Stimulated activated CD4-positive, alpha-beta T cell treated with anti-CD3 and anti-CD28 coated beads, Interleukin-1b, Interleukin-23, amount 100 ng/mL, for 1 hour (primary cell): ENCODE results near the gene CRIM1.
"Not testable (repeated sequence)": the region's sequence is repeated elsewhere in the genome, so short reads cannot be mapped to it uniquely, and the experiment has no call there.

Source experiments
- DNase-seq, 2 donors: peaks; one replicate each; pipeline ENCODE4 v3.0.0-alpha.2; 2020; ENCODE audit warnings: low read depth in 2 of 2

Gene CRIM1

DNA sequence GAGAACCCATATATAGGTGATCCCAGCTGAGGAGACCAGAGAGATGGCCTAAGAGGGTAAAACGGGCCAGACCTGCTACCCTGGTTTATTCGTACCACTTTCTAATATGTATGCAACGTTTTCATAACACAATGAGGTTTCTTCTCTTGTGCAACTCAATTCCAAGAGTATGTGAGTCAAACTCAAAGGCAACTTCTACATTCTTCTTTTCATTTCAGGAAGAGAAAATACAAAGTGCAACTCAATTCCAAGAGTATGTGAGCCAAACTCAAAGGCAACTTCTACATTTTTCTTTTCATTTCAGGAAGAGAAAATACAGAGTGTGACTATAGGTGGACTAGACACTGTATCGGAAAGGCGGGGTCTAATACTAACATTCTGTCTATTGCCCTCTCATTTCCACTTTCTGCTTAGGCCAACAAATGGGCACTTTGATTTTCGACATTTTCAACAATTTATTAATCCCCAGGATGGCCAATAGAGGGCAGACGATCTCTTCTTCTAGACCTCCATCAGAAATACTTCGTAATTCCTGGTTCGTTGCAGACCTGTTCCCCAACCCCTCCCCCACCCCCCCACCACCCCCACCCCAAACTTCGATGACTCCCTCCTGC is 3.7 kb upstream of the CRIM1 start:
- no peak for DNase-seq

- DNase-seq, result no peak
These were observed 2.9 kb upstream of the CRIM1 start for GRCh38 chr2:36352701-36353100.

GRCh38 chr2:36354811-36355150 is 797 bp upstream of the CRIM1 start:
- no peak for DNase-seq

- DNase-seq, result no peak
These were observed 316 bp downstream of the CRIM1 start for GRCh38 chr2:36355890-36356297.

DNA sequence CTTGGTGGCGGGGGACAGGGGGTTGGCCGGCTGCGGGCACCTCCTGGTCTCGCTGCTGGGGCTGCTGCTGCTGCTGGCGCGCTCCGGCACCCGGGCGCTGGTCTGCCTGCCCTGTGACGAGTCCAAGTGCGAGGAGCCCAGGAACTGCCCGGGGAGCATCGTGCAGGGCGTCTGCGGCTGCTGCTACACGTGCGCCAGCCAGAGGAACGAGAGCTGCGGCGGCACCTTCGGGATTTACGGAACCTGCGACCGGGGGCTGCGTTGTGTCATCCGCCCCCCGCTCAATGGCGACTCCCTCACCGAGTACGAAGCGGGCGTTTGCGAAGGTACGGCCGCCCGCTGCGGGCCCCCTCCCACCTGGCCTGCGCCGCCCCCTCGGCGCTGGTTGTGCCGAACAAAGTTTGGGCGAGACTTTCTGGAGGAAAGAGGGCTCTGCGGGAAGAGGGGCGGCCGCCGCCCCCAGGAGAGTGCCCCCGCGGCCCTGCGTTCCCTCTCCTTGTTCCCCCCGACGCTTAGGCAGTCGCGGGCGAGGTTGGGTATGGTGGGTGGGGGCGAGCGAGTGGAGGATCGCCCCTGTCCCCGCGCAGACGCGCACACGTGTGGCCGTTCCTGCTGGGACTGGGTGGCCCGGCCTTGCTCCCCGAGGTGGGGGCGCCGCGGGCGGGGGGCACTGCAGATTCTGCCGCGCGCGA is 866 bp downstream of the CRIM1 start:
- peak in 1 of 2 donors; percentile 7 for DNase-seq

GRCh38 chr2:36356990-36357846 is 1.6 kb downstream of the CRIM1 start:
- no peak for DNase-seq

DNA sequence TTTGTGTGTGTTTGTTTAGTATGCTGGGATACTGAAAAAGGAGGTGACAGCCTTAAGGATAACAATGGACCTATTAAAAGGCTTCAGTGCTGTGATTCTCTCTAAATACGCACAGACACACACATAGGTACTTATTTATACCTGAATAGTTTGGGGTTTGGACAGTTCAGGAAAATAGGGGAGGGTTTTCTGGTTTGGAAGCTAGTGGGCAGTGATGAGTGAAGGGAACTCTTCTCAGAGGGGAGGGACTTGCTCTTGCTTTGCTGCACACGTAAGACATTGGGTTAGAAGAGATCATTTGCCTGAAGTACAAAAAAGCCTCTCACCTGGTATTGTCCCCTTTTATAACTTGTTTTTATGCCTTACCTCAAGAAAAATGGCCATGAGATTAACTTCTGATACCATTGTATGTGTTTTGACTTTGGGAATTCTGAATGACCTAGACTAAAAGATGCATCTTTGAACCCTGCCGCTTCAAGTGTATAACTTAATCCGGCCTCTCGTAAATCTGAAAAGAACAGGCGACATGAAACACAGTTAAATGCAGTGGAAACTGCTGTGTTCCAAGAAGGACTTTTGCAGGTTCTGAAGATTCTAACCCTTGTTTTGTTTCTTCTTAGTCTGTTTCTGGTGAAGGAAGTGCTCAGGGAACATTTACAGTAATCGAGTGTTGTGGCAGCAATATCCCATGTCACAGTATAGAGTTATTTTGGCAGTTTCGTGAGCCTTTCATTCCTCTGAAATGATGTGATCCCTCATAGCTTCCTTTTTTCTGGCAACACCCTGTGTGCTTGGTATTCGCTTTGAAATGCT is 2.5 kb downstream of the CRIM1 start:
- no peak for DNase-seq

- no peak for DNase-seq
These were observed 3.5 kb downstream of the CRIM1 start for GRCh38 chr2:36359067-36359466.

DNA sequence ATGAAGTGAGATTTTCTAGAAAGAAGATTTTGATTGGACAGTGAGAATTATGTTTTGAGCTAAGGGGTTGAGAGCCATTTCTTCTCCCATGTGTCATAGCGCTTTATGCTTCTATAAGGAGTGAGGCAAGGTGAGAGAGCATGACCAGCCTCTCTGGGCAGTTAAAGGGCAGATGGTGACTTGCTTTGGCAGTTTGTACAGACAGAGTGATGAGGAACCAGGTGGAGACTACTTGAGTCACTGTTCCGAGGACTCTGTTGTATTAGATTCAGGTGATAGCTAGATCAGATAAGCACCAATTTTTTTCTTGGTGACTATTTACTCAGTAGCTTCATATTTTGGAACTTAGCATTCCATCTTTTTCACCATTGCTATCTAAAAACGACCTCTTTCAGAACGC is 4.5 kb downstream of the CRIM1 start:
- DNase-seq, result no peak

DNA sequence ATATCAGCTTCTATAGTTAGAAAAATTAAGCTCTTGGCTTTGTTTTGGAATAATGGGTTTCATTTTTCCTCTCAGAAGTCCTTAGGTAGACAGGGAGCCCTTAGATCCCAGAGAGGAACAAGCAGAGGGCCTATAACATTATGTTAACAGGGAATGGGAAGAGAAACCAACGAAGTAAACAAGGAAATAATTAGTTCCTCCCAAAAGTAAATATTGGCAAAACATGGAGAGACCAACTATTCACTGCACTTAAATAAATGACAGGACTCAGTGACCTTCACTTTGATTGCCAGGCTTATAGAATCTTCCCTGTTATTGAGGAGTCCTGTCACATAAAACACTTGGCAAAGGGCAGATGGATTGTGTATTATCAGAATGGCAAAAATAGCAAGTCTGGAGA is 5.3 kb downstream of the CRIM1 start:
- DNase-seq, result no peak

- no peak for DNase-seq
These were observed 5.8 kb downstream of the CRIM1 start for GRCh38 chr2:36361396-36361795.

DNA sequence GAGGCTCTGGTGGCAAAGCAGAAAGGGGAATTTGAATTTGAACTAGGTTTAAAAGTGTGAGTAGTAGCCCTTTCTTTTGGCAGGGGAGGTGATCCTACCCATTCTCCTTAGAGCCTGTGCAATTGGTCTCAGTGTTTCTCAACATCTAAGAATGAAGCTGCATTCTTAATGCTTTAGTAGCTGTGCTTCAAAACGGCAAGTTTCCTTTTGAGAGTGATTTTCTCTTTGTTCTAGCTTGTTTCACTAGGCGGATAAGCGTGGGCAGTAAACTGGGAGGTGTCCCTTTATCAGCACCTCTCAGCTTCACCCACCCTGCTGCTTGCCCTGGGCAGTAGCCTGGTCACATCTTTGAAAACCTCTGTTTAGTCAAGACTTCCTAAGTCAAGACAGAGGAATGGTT is 6.7 kb downstream of the CRIM1 start:
- DNase-seq, result no peak

GRCh38 chr2:36363085-36363484 is 7.5 kb downstream of the CRIM1 start:
- DNase-seq, result not testable (repeated sequence)

GRCh38 chr2:36366491-36367120 is 11.0 kb downstream of the CRIM1 start:
- DNase-seq, result no peak

DNA sequence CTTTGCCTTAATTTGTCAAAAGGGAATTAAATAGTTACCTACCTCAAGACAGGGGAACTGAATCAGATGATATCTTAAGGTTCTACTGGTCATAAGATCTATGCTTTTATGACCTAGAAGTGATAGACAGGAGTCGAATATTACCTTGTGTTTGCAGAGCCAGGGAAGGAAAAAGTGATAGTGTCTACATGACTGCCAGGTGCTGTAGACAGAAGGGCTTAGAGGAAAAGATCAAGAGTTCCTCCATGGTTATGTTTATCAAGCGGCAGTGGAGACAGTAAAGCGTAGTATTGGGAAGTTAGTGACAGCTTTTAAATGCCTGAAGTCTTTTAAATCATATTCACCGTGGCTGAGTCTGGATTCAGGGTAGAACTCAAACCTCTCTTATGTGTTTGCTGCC is 11.9 kb downstream of the CRIM1 start:
- DNase-seq, result no peak

GRCh38 chr2:36367895-36368353 is 12.3 kb downstream of the CRIM1 start:
- DNase-seq, result no peak

GRCh38 chr2:36368438-36368837 is 12.9 kb downstream of the CRIM1 start:
- no peak for DNase-seq

GRCh38 chr2:36369163-36369562 is 13.6 kb downstream of the CRIM1 start:
- no peak for DNase-seq

GRCh38 chr2:36369716-36370115 is 14.1 kb downstream of the CRIM1 start:
- no peak for DNase-seq

- no peak for DNase-seq
These were observed 14.7 kb downstream of the CRIM1 start for GRCh38 chr2:36370281-36370680.

DNA sequence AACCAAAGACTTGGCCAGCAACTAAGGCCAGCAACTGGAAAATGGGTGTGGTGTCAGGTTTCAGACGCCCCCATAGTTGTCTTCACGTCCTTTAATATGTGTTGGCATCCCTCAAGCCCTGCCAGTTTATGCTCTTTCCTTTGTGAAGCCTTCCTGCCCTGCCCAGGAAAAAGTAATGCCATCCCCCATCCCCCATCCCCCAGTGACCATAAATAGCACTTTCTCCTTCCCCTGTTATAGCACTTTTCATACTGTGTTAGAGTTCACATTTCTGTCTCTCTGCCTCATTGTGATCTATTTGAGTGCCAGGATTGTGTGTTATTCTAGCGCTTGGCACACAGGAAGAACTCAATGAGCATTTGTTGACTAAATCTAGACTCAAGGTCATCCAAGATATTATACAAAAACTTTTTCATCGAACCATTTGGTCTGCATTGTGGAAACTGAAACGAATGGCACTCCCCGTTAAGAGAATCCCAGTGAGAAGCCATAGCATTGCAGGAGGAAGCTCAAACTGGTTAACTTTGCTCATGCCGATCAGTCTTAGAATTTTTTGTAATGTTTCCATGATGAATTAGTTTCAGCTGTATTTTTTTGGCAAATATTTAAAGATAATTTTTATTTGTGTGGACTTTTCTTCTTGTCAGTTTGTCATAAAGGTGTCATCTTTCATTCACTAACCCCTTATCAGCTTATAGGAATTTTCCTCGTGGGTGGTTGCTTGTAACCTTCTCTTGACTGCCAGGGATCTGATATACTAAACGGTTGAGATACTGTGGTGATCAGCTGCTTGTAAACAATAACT is 15.7 kb downstream of the CRIM1 start:
- no peak for DNase-seq
